Fibroblast of the aortic adventitia (primary cell): ENCODE measurements around the gene RRP1. TPM values are rescaled to one million over a fixed set of nuclear protein-coding genes. Genes with fewer than 3 reads are reported as not detected.
"Not testable (repeated sequence)": the region's sequence is repeated elsewhere in the genome, so short reads cannot be mapped to it uniquely, and the experiment has no call there.

Experiments used
- DNase-seq: peaks from one replicate; pipeline ENCODE4 v3.0.0-alpha.2; 2010; ENCODE audit warnings: low read depth
- H3K4me3 ChIP-seq: 2 replicates; pipeline ENCODE4 v1.5.1; 2011; ENCODE audit warnings: low read depth, mild to moderate bottlenecking, control low read depth, low read length, moderate library complexity
- total RNA-seq: library from RNA; depleted of rRNA; stranded (reverse); fragments of >200 nt; gene quantifications from 2 replicates; pipeline ENCODE4 v1.2.3, GENCODE V29; 2012; ENCODE audit warnings: low replicate concordance
- TF ChIP-seq, protein P1 (sequence below): IDR thresholded peaks from 2 replicates; pipeline ENCODE4 v1.5.1; 2011; ENCODE audit warnings: mild to moderate bottlenecking, low read length, control low read depth, inconsistent platforms; ENCODE audit not compliant: insufficient read depth

Gene RRP1
- total RNA-seq, 1 donor, result 23.0 TPM

DNA sequence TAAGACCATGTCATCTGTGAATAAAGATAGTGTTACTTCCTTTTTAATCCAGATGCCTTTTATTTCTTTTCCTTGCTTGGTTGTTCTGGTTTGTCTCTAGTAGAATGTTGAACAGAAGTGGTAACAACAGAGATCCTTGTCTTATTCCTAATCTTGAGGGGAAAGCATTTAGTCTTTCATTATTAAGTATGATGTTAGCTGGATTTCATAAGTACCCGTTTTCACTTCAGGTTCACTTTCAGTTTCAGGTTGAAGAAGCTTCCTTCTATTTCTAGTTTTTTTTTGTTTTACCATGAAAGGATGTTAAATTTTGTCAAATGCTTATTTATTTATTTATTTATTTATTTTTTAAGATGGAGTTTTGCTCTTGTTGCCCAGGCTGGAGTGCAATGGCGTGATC lies 53.4 kb downstream of the RRP1 start:
- DNase-seq, result no peak
- TF ChIP-seq, protein P1, sequence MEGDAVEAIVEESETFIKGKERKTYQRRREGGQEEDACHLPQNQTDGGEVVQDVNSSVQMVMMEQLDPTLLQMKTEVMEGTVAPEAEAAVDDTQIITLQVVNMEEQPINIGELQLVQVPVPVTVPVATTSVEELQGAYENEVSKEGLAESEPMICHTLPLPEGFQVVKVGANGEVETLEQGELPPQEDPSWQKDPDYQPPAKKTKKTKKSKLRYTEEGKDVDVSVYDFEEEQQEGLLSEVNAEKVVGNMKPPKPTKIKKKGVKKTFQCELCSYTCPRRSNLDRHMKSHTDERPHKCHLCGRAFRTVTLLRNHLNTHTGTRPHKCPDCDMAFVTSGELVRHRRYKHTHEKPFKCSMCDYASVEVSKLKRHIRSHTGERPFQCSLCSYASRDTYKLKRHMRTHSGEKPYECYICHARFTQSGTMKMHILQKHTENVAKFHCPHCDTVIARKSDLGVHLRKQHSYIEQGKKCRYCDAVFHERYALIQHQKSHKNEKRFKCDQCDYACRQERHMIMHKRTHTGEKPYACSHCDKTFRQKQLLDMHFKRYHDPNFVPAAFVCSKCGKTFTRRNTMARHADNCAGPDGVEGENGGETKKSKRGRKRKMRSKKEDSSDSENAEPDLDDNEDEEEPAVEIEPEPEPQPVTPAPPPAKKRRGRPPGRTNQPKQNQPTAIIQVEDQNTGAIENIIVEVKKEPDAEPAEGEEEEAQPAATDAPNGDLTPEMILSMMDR, result no peak
- H3K4me3 ChIP-seq, result no peak overlapping the region

DNA sequence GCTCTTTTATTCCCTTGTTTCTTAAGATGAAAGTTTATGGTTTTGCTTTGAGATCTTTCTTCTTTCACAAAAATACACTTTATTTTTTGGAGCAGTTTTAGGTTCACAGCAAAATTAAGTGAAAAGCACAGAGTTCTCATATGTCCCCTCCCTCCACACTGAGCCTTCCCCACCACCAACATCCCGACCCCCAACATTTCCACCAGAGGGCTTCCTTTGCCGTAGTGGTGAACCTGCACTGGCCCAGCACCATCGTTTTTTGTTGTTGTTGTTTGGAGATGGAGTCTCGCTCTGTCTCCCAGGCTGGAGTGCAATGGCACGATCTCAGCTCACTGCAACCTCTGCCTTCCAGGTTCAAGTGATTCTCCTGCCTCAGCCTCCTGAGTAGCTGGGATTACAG lies 55.5 kb downstream of the RRP1 start:
- not testable (repeated sequence) for DNase-seq, H3K4me3 ChIP-seq

DNA sequence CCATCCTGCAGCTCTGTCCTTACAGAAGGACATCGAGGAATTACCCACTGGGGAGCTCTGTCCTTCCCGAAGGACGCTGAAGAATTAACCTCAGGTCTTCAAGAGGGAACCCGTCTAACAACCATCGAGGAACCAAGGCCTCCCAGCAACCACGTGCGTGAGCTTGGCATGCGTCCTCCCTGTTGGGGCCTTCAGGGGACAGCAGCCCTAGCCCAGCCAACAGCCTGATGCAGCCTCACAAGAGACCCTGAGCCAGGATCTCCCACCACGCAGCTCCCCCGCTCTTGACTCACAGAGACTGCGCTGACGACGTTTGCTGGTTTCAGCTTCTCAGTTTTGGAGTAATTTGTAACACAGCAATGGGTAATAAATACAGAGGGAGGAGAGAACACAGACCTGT lies 56.0 kb downstream of the RRP1 start:
- TF ChIP-seq, protein P1, result no peak
- H3K4me3 ChIP-seq, result no peak overlapping the region
- DNase-seq, result no peak

DNA sequence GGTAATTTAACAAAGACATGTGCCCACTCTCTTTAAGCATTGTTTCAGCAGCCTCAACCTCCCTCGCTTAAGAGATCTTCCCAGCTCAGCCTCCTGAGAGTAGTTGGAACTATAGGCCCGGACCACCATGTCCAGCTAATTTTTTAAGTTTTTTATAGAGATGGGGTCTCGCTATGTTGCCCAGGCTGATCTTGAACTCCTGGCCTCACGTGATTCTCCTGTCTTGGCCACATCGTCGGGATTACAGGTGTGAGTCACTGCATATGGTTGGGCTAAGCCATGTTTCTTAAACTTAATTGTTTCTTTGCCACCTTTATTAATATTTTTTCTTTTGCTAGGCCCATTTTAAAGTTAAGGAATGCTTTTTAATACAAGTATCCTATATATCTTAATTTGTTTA lies 57.1 kb downstream of the RRP1 start:
- TF ChIP-seq, protein P1, result no peak
- no peak for DNase-seq
- no peak overlapping the region for H3K4me3 ChIP-seq

DNA sequence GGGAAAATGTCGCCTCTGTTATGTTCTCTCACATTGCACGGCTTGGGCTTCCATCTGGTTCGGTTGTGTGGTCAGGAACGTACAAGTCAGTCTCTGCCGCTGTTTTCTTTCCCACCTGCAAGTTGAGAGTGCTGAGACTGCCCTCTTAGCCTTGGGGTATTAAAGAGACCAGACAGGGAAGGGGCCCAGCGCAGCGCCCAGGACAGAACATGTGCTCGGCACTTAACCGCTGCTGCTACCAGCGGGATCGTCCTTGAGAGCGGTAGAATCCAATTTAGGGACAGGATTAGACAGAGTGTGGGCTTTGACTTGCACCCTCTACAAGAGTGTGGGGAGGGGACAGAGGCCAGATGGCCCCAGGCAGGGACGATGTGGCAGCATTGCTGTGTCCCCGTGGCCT lies 57.9 kb downstream of the RRP1 start:
- no peak for DNase-seq
- TF ChIP-seq, protein P1, result no peak
- H3K4me3 ChIP-seq, result no peak overlapping the region

DNA sequence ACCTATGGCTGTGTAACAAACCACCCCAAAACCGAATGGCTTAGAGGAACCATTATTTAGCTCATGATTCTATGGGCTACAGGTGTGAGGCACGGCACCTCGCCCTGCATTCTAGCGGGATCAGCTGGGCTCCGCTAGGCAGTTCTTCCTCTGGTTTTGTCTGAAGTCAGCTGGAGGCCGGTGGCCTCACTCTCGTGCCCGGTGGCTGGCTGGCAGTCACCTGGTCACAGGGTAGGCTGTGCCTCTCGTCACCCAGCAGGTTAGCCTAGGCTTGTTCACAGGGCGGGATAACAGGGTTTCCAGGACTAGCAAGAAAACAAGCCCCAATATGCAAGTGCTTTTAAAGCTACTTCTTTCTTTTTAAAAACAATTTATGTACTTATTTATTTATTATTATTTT lies 59.4 kb downstream of the RRP1 start:
- H3K4me3 ChIP-seq, result no peak overlapping the region
- TF ChIP-seq, protein P1, result no peak
- DNase-seq, result no peak

DNA sequence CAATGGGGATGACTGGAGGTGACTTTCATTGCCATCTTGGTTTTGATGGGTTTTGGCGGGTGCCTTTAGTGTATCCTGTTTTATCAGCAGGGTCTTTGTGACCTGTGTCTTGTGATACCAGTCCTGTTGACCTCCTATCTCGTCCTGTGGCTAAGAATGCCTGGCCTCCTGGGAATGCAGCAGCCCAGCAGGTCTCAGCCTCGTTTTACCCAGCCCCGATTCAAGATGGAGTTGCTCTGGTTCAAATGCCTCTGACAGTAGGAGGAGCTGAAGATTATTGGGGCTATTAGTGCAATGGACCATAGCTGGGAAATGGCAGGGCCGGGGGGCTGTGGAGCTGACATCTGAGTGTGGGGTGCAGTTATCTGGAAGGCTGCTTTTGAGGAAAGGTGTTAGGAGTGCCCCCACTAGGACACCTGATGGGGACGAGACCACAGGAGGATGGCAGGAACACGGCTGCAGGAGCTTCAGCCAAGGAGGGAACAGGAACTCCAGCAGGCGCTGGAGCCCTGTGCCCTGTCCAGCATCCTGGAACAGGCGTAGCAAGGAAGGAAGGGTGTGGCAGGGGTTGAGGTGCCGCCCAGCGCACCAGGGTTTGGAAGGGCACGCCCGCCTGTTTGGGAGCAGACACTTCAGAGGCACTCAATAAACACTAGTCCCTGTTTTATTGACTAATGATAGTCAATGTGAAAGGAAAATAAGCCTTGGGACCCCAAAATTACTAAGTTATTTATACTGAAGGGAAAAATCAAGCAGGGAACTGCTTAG lies 60.3 kb downstream of the RRP1 start:
- H3K4me3 ChIP-seq, result no peak overlapping the region
- TF ChIP-seq, protein P1, result no peak

More for the DNA sequence above, 60.3 kb downstream of the RRP1 start:
- DNase-seq, result no peak
